Measurements from ENCODE around the gene RASSF5. TPM values are rescaled to one million over a fixed set of nuclear protein-coding genes. Genes with fewer than 3 reads are reported as not detected.

Gene RASSF5
- total and polyA plus RNA-seq, 2 of the 13 experiments (the other 11 are each of a cell fraction or from before 2014, with no cell fraction given) = 0.18 to 0.40 TPM

DNA sequence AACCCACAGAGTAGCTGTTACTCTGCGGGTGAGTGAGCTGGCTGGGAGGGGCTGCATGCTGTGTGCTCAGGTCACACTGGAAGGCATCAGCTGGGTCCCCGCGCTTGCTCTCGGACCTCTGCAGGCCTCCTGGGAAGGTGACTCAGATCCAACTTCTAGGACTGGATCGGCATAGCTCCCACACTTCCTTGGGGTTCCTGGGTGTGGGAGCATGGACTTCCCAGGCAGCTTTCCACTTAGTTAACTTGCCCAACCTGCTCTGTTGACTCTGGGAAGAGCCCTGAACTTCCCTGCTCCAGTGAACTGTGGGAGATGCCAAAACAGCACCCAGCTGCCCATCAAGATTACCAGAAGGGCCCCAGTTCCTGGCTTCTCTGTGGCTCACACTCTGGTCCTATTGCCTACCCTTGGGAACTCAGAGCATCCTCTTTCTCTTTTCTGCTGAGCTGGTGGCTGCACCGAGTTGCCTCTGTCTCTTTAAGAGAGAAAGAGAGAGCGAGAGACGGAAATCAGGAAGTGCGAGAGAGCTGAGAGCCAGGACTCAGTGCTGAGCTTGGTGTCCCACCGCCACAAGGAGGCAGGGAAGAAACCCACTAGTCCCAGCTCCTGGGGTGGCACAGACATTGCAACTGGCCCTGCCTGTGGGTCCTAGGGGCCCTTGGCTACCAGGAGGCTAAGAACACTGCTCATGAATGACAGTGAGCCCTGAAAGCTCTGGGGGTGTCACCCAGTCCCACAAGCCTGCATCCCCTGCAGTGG lies 37.2 kb upstream of the RASSF5 start, which contains the start of gene IKBKE (continued):
- TF ChIP-seq HDAC1 (CRISPR knock-in tag; IDR thresholded peaks at IDR 0.05) = no peak
- no peak for TF ChIP-seq ZNF280D (CRISPR knock-in tag; IDR thresholded peaks at IDR 0.05)
- TF ChIP-seq LCORL (IDR thresholded peaks at IDR 0.05) = no peak
- no peak for TF ChIP-seq LCORL (CRISPR knock-in tag; IDR thresholded peaks at IDR 0.05)
- TF ChIP-seq ZNF615 (CRISPR knock-in tag; IDR thresholded peaks at IDR 0.05; ENCODE audit: borderline replicate concordance) = no peak
- TF ChIP-seq, protein P1, sequence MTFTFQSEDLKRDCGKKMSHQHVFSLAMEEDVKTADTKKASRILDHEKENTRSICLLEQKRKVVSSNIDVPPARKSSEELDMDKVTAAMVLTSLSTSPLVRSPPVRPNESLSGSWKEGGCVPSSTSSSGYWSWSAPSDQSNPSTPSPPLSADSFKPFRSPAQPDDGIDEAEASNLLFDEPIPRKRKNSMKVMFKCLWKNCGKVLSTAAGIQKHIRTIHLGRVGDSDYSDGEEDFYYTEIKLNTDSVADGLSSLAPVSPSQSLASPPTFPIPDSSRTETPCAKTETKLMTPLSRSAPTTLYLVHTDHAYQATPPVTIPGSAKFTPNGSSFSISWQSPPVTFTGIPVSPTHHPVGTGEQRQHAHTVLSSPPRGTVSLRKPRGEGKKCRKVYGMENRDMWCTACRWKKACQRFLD (CRISPR knock-in tag; IDR thresholded peaks at IDR 0.05; ENCODE audit: borderline replicate concordance) = no peak
- TF ChIP-seq MAFG (CRISPR knock-in tag; IDR thresholded peaks at IDR 0.05) = no peak
- no peak for TF ChIP-seq SRY (CRISPR knock-in tag; IDR thresholded peaks at IDR 0.05)
- TF ChIP-seq ISL2 (CRISPR knock-in tag; IDR thresholded peaks at IDR 0.05) = no peak
- peak; percentile 42; the same call in 1 of the 2 replicates for TF ChIP-seq GATAD1 (CRISPR knock-in tag; IDR thresholded peaks at IDR 0.05)
- TF ChIP-seq ZMAT3 (CRISPR knock-in tag; conservative IDR thresholded peaks at IDR 0.05) = no peak
- TF ChIP-seq ZNF430 (CRISPR knock-in tag; IDR thresholded peaks at IDR 0.05) = no peak
- no peak for TF ChIP-seq SP5 (CRISPR knock-in tag; IDR thresholded peaks at IDR 0.05; ENCODE audit: borderline replicate concordance, low read depth)
- no peak for TF ChIP-seq TAF15 (IDR thresholded peaks at IDR 0.05; ENCODE audit: low read depth, low read length, poor library complexity, severe bottlenecking)
- TF ChIP-seq, protein P2, sequence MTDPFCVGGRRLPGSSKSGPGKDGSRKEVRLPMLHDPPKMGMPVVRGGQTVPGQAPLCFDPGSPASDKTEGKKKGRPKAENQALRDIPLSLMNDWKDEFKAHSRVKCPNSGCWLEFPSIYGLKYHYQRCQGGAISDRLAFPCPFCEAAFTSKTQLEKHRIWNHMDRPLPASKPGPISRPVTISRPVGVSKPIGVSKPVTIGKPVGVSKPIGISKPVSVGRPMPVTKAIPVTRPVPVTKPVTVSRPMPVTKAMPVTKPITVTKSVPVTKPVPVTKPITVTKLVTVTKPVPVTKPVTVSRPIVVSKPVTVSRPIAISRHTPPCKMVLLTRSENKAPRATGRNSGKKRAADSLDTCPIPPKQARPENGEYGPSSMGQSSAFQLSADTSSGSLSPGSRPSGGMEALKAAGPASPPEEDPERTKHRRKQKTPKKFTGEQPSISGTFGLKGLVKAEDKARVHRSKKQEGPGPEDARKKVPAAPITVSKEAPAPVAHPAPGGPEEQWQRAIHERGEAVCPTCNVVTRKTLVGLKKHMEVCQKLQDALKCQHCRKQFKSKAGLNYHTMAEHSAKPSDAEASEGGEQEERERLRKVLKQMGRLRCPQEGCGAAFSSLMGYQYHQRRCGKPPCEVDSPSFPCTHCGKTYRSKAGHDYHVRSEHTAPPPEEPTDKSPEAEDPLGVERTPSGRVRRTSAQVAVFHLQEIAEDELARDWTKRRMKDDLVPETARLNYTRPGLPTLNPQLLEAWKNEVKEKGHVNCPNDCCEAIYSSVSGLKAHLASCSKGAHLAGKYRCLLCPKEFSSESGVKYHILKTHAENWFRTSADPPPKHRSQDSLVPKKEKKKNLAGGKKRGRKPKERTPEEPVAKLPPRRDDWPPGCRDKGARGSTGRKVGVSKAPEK (CRISPR knock-in tag; IDR thresholded peaks at IDR 0.05; ENCODE audit: borderline replicate concordance) = 0 out of 2 replicates have a peak, but pooled peaks have one; percentile 84
- no peak for TF ChIP-seq ZNF33B (CRISPR knock-in tag; IDR thresholded peaks at IDR 0.05)
- peak; percentile 3 for TF ChIP-seq ZNF883 (CRISPR knock-in tag; IDR thresholded peaks at IDR 0.05; ENCODE audit: not compliant biosample characterization)
- no peak for TF ChIP-seq MTF2 (CRISPR knock-in tag; IDR thresholded peaks at IDR 0.05; ENCODE audit: borderline replicate concordance)
- no peak for TF ChIP-seq BRCA1 (CRISPR knock-in tag; IDR thresholded peaks at IDR 0.05)
- peak; percentile 24 for TF ChIP-seq SRSF1 (optimal IDR thresholded peaks at IDR 0.05; ENCODE audit: low read depth, low read length)
- no peak for TF ChIP-seq SAFB2 (CRISPR knock-in tag; IDR thresholded peaks at IDR 0.05; ENCODE audit: borderline replicate concordance, low read depth)
- TF ChIP-seq KMT2A (CRISPR knock-in tag; IDR thresholded peaks at IDR 0.05) = no peak
- TF ChIP-seq SYNCRIP (IDR thresholded peaks at IDR 0.05; ENCODE audit: insufficient read depth, low read depth, low read length) = no peak
- TF ChIP-seq ZNF383 (CRISPR knock-in tag; IDR thresholded peaks at IDR 0.05; ENCODE audit: borderline replicate concordance) = no peak
- no peak for TF ChIP-seq TOE1 (CRISPR knock-in tag; IDR thresholded peaks at IDR 0.05)
